Sigmoid colon (tissue), 4 donors: ENCODE results near the gene RCN1.
"Not testable (repeated sequence)": the region's sequence is repeated elsewhere in the genome, so short reads cannot be mapped to it uniquely, and the experiment has no call there.

Experiments used
- CTCF ChIP-seq, 4 experiments: fragments of 450-650 bp in 3 of 4; fragments of 200-600 bp in 1 of 4; IDR thresholded peaks; one replicate each; pipeline ENCODE4 v1.5.1; 2016 to 2019; ENCODE audit warnings: antibody characterized with exemption in 4 of 4, mild to moderate bottlenecking in 3 of 4, moderate library complexity in 2 of 4
- EP300 ChIP-seq, 4 donors: sonication (generic); formaldehyde crosslinking; IDR thresholded peaks; one replicate each; pipeline ENCODE4 v1.6.1; 2017; ENCODE audit warnings: antibody characterized with exemption in 4 of 4
- POLR2A ChIP-seq, 2 donors: fragments of 450-650 bp; IDR thresholded peaks; one replicate each; pipeline ENCODE4 v1.6.1; 2016; ENCODE audit warnings: antibody characterized with exemption in 2 of 2, mild to moderate bottlenecking in 2 of 2, moderate library complexity in 2 of 2
- POLR2AphosphoS5 ChIP-seq, 4 donors: sonication (generic); formaldehyde crosslinking; IDR thresholded peaks; one replicate each; pipeline ENCODE4 v1.6.1; 2017; ENCODE audit warnings: antibody characterized with exemption in 4 of 4

GRCh38 chr11:32103121-32103719 lies 12.3 kb downstream of the RCN1 start:
- TF ChIP-seq CTCF, POLR2AphosphoS5, POLR2A, EP300 (IDR thresholded peaks at IDR 0.05): not testable (repeated sequence)
